Uterus (tissue), 4 donors: ENCODE results near the gene HSPB9. TPM values are rescaled to one million over a fixed set of nuclear protein-coding genes. Genes with fewer than 3 reads are reported as not detected.

Experiments
- DNase-seq, 2 donors: peaks; one replicate each; pipeline ENCODE4 v3.0.0-alpha.2; 2019 to 2020
- H3K27ac ChIP-seq, 2 donors: fragments of 200-600 bp; sonication (generic); 1 replicate in 1 of 2; 2 replicates in 1 of 2; pipeline ENCODE4 v1.5.1; 2016 to 2018
- H3K27me3 ChIP-seq, 2 donors: fragments of 200-600 bp; sonication (generic); one replicate each; pipeline ENCODE4 v1.5.1; 2018 to 2019; ENCODE audit warnings: control low read depth in 1 of 2
- H3K36me3 ChIP-seq, 2 donors: fragments of 200-600 bp; sonication (generic); one replicate each; pipeline ENCODE4 v1.5.1; 2019; ENCODE audit warnings: control low read depth in 1 of 2
- H3K4me1 ChIP-seq, 2 donors: fragments of 200-600 bp; sonication (generic); one replicate each; pipeline ENCODE4 v1.5.1; 2018 to 2019; ENCODE audit warnings: control low read depth in 1 of 2
- H3K4me3 ChIP-seq, 2 donors: fragments of 200-600 bp; sonication (generic); 1 replicate in 1 of 2; 2 replicates in 1 of 2; pipeline ENCODE4 v1.5.1; 2018 to 2019; ENCODE audit warnings: mild to moderate bottlenecking in 1 of 2
- H3K9me3 ChIP-seq, 2 donors: fragments of 200-600 bp; sonication (generic); one replicate each; pipeline ENCODE4 v1.5.1; 2019; ENCODE audit warnings: control low read depth in 1 of 2
- CTCF ChIP-seq, 4 experiments: fragments of 200-600 bp in 2 of 4; fragments of 450-650 bp in 2 of 4; sonication (generic) in 2 of 4; IDR thresholded peaks; one replicate each; pipeline ENCODE4 v1.5.1; 2016 to 2019; ENCODE audit warnings: antibody characterized with exemption in 4 of 4, mild to moderate bottlenecking in 2 of 4, moderate library complexity in 1 of 4
- POLR2A ChIP-seq, 2 donors: fragments of 450-650 bp; IDR thresholded peaks; one replicate each; pipeline ENCODE4 v1.6.1; 2016; ENCODE audit warnings: antibody characterized with exemption in 2 of 2, mild to moderate bottlenecking in 1 of 2, moderate library complexity in 1 of 2
- intact Hi-C: fragments of 100-400 bp; cut with DNase I; formaldehyde crosslinking; loops from one replicate; pipeline ENCODE4 v1.15.1; 2023; ENCODE audit warnings: low total_unique reads
- total RNA-seq, 4 donors: library from RNA; depleted of rRNA in 3 of 4; stranded (reverse); fragments of >200 nt in 3 of 4; gene quantifications; one replicate each; pipeline versions ENCODE4 v1.1.0 to v1.2.4, GENCODE V29; 2014 to 2023
- donor health status: DM: yes; HTN: yes; CAD: no.

The HSPB9 gene
- total RNA-seq, 4 donors from 2014 or later, result 0.28 TPM; not detected in 3

- Histone ChIP-seq H3K9me3 (no peaks in the 10 kb centered on the region), H3K27me3 (peaks cover 3 to 14% of the 10 kb centered on the region in 2 donors), H3K36me3 (no peaks in the 10 kb centered on the region), H3K4me1 (peaks cover 0 to 7% of the 10 kb centered on the region in 2 donors), H3K4me3 (no peak overlapping the region), H3K27ac (no peak overlapping the region)
- no peak for DNase-seq
- intact Hi-C loops, result no loop called here
- TF ChIP-seq CTCF (IDR thresholded peaks at IDR 0.05) (no peak), POLR2A (IDR thresholded peaks at IDR 0.05) (no peak)
These were observed 28.1 kb upstream of the HSPB9 start for GRCh38 chr17:42094375-42095069.

GRCh38 chr17:42096360-42097111 lies 26.1 kb upstream of the HSPB9 start:
- Histone ChIP-seq H3K27ac (no peak overlapping the region), H3K27me3 (peaks cover 3 to 14% of the 10 kb centered on the region in 2 donors), H3K36me3 (no peaks in the 10 kb centered on the region), H3K4me1 (peaks cover 0 to 7% of the 10 kb centered on the region in 2 donors), H3K9me3 (no peaks in the 10 kb centered on the region), H3K4me3 (no peak overlapping the region)
- no peak for TF ChIP-seq CTCF (IDR thresholded peaks at IDR 0.05)
- TF ChIP-seq POLR2A (IDR thresholded peaks at IDR 0.05), result no peak
- no peak for DNase-seq
- intact Hi-C loops, result no loop called here

- TF ChIP-seq CTCF (IDR thresholded peaks at IDR 0.05), result no peak
- no peak for TF ChIP-seq POLR2A (IDR thresholded peaks at IDR 0.05)
- intact Hi-C loops, result no loop called here
- Histone ChIP-seq H3K9me3 (no peaks in the 10 kb centered on the region), H3K27me3 (peaks cover 3 to 14% of the 10 kb centered on the region in 2 donors), H3K36me3 (no peaks in the 10 kb centered on the region), H3K4me1 (peaks cover 0 to 7% of the 10 kb centered on the region in 2 donors), H3K27ac (no peak within 1 kb of the TSS), H3K4me3 (no peak within 1 kb of the TSS)
- no peak for DNase-seq
These were observed 24.6 kb upstream of the HSPB9 start, which contains the start of gene ZNF385C for GRCh38 chr17:42097691-42098631. Gene ZNF385C, minus strand, starts transcription at chr17:42098473. Its CDS starts 35,417 bp downstream, at chr17:42063056.

- Histone ChIP-seq H3K4me3 (no peak overlapping the region), H3K36me3 (no peaks in the 10 kb centered on the region), H3K27ac (no peak overlapping the region), H3K9me3 (no peaks in the 10 kb centered on the region), H3K27me3 (peaks cover 3 to 14% of the 10 kb centered on the region in 2 donors), H3K4me1 (peaks cover 0 to 7% of the 10 kb centered on the region in 2 donors)
- no peak for TF ChIP-seq CTCF (IDR thresholded peaks at IDR 0.05)
- TF ChIP-seq POLR2A (IDR thresholded peaks at IDR 0.05), result no peak
- intact Hi-C loops, result no loop called here
- no peak for DNase-seq
These were observed 23.7 kb upstream of the HSPB9 start for GRCh38 chr17:42098730-42099399.
